PC-9 (cell line): ENCODE results near the gene TBC1D8.

Experiments used
- CTCF ChIP-seq: fragments of 200-600 bp; sonication (generic); conservative IDR thresholded peaks from 2 replicates; pipeline ENCODE4 v1.6.1; 2017; ENCODE audit warnings: mixed run types, antibody characterized with exemption, mild to moderate bottlenecking, moderate library complexity
- EZH2 ChIP-seq: fragments of 200-600 bp; sonication (generic); IDR thresholded peaks from 2 replicates; pipeline ENCODE4 v1.8.0; 2017; ENCODE audit warnings: antibody characterized with exemption, low read depth

DNA sequence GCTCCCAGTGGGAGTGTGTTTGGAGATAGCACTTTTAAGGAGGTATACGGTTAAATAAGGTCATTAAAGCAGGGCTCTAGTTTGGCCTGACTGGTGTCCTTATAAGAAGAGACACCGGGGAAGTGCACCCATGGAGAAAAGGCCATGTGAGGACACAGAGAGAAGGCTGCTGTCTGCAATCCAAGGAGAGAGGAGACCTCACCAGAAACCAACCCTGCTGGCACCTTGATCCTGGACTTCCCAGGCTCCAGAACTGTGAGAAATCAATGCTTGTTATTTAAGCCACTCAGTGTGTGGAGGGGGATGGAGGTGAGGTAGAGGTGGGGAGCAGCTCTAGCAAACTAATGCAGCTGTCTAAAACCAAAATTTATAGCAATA lies 87.1 kb downstream of the TBC1D8 start:
- TF ChIP-seq CTCF = no peak
- TF ChIP-seq EZH2 = no peak
